GM18909 (cell line): ENCODE results near the gene DOCK10.
A peak's percentile ranks its signal among the peaks of the same experiment; 100 is the strongest.

Source experiments
- ATAC-seq: cut with Tn5 transposase; IDR thresholded peaks from one replicate; pipeline ENCODE4 v1.9.1; 2021; ENCODE audit warnings: mild to moderate bottlenecking; ENCODE audit not compliant: unreplicated experiment, poor library complexity

The DOCK10 gene

DNA sequence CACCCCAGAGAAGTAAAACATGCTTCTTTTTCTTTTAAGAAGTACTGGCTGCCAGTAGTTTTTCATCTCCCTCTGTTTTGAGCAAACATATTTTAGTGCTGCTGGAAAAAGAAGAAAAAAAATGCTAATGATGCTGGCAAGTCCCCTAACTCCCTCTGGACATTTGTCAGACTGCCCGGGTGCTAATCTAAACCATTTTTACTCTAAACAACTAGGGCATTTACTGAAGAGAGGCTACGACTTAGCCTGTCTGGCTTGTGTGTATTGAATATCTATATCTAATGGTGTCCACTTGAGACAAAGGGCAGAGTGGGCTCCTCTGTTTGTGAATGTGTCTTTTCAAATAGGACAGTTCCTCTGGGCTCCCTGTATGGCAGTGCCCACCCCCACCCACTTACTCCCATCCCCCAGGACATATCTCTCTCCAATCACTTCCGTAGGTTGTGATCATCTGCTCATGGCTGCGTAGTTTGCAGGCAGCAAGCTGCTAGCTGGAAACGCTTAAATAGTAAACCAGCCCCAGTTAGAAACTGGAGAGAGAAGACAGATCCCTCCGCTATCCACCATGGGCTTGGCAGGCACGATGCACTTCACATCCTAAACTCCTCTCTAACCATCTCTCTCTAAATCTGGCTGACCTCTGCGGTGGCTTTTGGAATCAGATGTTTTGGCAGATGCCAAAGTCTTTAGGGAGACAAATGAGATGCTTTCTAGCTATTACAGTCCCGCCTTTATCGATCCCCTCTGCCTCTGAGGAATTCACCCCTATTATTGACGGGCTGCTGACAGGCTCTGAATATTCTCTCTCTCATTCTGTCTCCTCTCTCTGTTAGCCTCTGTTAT, 58.3 kb downstream of the DOCK10 start:
- ATAC-seq = no peak

DNA sequence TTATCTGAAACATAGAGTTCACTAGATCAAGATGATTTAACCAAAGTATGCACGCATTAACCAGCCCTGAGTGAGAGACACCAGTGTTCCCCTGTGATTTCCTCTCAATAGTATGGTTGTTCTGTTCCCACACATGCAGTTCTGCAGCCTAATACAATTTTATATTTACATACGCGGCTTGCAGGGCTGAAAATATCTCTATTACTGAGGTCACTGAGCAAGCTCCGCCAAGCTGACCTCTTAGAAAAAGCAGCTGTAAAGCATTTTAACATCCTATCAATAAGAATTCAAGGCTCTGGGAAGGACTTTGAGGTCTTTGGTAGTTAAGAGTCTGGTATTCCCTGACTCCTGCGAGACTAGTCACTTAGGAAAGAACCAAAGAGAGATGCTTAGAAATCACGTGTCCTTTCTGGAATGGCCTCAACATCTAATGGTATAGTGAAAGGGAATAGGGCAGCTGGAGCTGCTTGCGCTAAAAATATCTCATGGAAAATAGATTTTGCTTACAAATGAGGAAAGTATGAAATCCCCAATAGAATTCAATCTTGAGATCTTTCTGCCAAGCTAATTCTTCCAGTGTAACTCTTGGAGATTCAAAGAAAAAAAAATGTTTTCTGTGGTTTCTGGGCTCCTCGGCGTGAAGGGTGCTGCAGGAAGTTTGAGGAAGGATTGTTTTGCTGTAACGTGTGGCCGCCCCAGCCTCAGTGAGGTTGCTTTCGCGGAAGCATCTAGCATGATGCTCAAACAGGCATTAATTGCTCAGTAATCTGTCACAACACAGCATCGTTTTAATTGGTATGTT, 59.2 kb downstream of the DOCK10 start:
- peak; percentile 63 for ATAC-seq

DNA sequence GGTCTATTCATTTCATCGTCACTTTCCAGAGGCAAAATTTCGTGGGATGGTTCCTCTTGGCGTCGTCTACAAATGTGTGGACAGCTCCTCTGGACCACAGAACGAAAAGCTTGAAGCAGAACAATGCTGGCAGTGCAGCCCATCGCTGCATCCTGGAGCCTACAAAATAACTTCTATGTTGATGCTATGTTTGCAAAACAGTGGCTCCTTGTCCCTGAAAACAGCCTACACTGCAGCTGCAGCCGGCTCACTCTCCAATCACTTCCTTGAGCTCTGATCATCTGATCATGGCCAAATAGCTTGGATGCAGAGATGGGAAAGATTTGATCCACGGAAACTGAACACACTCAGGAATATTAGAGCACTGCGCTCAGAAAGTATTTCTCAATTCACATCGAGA, 60.0 kb downstream of the DOCK10 start:
- no peak for ATAC-seq

DNA sequence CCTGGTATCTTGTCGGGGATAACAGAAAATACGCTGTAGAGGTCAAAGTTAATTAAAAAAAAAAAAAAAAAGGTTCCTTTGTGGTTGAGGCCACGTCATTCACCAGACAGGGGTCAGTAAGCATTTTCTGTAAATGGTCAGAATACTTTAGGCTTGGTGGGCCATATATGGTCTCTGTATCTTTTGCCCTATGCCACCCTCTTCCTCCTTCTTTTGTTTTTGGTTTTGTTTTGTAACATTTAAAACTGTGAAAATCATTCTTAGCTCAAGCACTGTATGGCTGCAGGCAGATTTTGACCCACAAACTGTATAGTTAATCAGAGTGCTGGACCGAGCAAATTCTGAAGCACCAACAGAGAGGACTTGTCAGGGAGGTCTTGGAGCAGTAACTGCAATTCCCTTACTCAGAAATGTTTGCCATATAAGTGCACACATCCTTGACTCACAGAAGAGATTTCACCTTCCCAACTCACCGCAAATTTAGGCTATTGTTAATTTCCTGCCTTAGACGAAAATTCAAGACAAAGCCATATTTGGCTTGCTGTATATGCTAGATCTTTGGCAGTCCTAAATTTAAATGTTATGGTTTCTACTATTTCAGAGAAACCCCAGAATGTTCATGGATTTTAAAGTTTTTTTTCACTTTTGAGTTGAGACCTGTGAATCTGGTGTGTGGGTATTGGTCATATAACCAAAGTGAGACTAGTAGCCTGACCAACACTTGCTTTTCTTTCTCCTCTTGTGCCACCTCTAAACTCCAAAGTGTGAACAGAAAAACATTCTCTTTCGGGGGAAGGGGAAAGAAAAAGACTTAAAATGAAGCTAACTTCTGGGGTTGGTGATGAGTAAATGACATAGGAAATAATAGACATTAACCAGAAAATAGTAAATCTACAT, 65.4 kb downstream of the DOCK10 start:
- ATAC-seq = no peak

DNA sequence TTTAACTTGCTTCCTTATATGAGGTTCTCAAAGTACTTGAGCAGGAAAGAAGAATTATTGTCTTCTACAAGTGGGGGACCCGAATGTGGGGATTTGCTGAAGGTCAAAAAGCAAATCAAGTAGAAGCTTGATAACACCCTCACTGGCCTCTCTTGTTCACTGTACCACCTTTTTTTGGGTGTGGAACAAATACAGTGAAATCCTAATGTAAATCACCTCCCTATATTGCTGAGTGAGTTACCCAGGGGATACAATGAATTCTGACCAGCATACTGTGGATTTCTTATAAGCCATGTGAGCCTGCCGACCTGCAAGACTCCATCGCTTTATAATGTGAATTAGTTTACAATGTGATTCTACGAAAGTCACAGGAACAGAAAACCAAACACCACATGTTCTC, 66.5 kb downstream of the DOCK10 start:
- no peak for ATAC-seq

DNA sequence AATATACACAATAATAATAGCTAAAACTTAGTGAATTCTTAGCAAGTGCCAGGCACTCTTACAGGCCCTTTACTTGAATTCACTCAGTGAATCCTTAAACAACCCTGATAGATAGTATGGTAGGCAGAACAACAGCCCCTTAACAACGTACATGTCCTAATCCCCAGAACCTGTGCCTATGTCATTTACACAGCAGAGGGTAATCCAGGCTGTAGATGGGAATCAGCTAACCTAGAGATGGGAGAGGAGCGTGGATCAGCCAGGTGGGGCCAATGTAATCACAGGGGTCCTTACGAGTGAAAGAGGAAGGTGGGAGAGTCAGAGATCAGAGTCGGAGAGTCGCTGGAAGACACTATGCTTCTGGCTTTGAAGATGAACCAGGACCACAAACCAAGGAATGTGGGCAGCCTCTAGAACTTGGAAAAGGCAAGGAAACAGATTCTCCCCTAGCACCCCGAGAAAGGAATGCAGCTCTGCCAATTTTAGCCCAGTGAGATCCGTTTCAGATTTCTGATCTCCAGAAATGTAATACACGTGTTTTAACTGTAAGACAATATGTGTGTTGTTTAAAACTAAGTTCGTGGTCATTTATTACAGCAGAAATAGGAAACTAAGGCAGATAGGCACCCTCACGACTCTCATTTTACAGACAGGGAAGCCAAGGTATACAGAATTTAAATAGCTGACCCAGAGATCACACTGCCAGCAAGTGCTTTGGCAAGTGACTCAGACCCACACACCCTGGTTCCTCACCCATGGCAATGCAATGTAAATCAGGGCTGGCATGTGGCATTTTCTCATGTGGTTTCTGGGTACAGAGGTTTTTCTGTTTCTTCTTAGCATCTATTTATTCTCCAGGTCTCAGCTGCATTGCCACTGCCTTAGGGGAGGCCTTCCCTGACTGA, 68.9 kb downstream of the DOCK10 start:
- ATAC-seq = peak; percentile 48

DNA sequence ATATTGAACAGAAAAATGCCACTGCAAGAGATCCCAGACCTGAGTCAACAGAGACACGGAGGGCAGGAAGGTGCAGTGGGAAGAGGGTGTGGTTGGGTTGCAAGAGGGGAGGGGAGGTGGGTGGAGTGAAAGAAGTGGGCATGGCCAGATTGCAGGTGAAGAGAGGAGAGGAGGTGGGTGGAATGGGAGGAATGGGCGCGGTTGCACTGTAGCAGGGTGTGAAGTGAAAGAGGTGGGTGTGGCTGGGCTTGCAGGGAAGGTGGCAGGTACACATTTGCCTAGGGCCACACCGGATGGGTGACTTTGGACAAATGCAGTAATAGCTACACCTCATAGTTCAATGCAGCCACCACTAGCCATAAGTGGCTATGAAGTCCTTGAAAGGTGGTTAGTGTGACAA, 71.1 kb downstream of the DOCK10 start:
- ATAC-seq = no peak

DNA sequence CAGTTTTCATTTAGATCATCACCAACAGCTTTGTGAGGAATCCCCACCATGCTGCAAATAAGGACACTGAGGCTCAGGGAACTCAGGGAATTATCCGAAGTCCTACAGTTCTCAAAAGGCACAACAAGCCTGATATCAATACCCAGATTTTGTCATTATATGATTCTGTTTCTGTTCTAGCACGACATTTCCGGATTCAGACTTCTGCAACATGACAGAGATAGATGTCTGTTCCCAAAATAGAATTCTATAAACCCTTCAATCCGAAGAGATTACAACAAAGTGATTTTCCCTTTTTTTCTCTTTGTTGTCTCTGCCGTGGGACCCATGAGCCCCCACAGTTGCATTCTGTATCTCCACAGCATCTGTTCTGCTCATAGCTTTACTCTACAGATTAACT, 72.0 kb downstream of the DOCK10 start:
- no peak for ATAC-seq

DNA sequence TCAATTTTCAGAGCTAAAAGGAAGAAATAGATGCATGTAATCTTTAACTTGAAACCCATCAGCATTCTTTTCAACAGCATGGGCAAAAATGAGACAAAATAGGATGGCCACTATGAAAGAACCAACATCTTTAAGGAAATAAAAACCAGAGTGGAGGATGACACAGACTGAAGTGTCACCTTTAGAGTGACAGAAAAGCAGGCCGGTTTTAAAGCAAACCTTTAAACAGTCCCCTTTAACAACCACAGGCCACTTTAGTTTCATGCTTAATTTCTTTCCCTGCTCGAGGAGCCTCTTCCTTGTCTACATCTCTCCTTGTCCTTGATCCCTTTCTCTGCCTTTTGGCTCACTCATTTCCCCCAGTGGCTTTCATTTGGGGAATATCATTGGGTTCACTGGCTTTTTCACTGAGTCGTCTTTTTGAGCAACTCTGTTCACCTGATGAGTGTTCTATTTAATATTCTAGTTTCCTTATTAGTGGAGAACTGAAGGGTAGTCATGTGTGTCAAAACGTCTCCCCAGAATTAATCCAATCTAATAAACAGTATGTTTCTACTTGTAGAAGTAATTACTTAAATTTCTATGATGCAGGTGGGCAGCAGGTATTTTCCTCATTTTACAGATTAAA, 72.5 kb downstream of the DOCK10 start:
- ATAC-seq = no peak

DNA sequence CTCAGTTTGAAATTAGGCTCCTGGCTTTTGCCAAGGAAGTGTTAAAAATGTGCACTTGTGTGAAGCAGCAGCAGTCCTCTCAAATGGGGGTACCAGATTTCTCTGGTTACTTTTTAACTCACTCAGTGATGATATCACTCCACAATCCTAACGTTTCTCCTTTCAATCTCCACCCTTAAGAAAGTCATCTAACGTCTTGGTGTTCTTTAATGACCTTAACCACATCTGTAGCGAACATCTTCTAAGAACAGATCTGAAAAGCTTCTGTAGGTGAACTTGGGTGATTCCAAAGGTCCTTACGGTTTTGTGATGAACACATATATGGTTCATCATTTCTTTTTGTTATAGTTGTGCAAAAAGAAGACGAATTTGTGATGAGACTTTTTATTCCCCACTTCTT, 73.2 kb downstream of the DOCK10 start:
- ATAC-seq = no peak

DNA sequence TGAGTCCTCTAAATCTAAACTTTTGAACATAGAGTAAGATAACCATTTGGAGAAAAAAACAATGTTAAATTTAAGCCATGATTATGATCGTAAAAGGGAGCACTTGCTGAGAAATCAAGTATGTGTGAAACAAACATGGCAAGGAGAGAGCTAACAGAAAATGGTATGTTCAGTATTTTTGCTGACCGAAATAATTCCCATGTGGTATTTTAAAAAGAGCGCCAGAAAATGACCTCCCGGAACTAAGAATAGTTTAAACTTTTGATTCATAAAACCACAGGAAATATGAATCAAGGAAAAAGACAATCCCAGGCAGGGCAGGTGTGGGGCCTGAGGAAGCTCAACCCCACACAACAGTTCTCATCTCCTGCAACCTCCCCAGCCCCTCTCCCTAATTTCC, 74.2 kb downstream of the DOCK10 start:
- no peak for ATAC-seq

DNA sequence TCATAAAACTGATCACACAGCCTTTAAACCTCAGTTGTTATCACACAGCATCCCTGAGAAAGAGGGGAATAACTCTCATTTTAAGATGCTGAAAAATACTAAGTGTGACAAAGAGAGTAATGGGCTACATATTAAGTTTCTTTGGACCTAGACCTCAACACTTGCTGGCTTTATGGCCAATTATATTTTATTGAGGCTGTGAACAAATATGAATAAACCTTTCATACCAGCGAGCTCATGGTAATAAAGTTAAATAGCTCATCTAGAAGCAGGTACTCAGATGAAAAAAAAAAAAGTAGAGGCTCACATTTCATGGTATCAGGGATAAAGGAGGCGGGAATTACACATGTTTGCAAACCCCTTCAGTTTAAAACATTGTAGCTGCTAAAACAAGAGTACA, 75.7 kb downstream of the DOCK10 start:
- no peak for ATAC-seq

DNA sequence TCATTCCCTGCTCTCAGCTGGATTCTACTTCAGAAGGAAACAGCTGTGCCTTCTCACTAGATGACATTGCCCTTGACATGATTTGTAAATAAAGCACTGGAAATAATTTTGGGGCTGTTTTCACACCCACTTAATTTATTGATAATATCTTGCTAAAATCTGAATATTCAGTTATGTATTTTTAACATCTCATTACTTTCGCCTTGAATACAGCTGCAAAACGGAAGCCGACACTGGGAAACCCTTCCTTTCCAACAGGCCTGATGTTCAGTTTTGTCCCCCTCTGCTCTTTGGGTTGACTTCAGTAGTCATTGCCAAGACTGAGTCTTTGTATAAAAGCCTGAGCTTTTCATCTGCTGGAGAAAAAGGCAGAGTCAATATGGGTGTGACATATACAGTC, 82.7 kb downstream of the DOCK10 start:
- ATAC-seq = no peak

DNA sequence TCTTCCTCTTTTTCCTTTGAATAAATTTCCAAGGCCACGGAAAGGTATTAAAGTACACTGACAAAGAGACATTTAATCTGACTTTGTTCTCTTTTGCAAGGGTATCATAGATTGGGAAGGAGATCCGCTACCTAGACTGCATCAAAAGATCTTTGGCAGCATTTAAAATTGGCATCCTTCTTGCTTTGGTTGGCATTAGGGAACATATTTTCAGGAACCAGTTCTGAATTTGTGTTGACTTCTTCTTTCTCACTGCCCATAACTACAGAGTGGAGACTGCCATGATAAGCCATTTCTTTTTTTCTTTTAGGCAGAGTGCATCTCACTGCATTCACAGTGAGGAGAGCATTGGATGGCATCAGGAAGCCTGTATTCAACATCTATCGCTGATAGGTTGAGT, 83.4 kb downstream of the DOCK10 start:
- ATAC-seq = no peak

DNA sequence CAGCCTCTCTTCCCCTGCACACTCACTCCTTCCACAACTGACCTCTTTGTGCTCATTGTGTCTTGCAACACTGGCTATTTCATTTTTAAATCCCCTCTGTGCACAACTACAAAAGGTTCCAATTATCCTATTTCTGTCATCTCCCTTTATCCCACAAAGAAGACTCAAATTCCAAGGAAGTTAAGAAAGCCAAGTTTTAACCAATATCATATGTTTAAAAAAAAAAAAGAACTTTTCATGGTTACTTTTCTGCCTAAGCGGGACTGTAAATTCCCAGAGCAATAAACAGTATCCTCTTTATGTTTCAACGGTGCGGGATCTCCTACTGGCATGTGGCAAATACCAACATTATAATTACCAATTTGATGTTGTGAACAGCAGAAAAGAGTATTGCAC, 83.8 kb downstream of the DOCK10 start:
- no peak for ATAC-seq

DNA sequence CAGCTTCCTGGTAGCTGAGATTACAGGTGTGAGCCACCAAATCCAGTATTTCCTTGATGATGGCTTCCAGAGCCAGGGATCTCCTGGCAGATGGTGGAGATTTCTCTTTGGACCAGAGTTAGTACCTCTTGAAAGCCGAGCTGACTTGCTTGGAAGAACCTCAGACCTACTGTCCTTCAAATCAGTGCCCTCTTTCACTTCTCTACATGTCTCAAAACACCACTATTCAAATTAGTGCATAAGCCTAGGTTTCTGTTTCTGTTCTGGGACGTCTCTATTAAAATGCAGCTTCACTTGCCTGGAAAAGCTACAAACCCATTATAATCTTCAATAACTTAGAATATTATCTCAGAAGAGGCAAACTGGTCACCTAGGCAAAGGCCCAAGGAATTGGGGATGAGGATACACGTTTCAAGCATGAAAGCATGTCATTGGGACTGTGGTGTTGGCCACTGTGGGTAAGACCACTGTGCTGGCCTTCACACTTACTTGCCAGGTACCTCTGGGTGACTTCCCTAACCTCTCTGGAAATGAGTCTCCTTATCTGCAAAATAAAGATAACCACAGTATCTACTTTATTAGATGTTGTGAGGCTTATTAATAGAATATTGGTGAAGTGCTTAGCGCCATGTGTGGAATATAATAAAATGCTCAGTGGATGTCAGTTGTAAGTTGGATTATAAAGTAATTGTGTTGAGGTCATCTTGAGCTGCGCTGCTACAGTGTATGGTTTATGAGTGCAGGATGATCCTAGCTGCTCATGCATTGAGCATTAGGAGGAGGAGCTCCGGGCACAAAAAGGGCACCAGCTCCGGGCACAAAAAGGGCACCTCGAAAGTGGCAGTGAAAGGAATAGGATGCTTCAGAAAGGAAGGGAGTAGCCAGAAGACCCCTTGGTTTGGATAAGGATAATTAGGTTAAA, 84.5 kb downstream of the DOCK10 start:
- ATAC-seq = peak; percentile 86

DNA sequence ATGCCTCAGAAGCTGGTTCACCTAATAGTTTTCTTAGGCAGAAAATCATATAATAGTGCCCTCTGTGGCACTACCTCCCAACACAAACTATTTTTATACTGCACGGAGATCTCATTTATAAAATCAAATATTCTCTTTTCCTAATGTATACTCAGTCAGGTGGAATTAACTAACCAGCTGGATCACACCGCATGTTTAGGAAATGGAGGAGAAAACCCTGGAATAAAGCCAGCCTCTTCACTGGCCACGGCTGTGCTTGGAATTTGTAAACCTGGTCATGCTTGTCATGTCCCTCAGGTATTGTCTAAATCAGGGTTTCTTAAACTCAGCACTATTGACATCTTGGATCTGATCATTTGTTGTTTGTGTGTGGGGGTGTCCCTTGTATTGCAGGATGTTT, 85.6 kb downstream of the DOCK10 start:
- no peak for ATAC-seq

DNA sequence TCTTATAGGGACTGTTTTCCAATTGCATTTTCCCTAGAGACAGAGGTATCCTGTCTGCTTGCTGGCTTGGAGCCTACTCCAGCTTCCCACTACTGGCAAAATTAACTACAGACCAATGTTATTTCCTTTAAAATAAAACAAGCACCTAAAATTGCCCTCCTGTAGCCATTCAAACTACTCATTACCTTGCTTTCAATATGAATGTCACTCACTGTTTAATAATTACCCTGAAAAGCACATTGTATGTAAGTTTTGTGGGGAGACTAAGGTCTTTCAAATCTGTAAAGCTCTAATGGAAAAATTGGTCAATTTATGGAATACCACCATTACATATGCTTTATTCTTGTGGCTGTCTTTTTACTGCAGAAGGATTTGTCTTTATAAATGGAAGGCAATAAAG, 87.3 kb downstream of the DOCK10 start:
- peak; percentile 39 for ATAC-seq
